Activated T-helper 1 cell treated with anti-CD3 and anti-CD28 coated beads, Interleukin-2, amount 50 U/mL, for 16 hours (primary cell): Measurements from ENCODE around the gene RFX2.
A peak's percentile ranks its signal among the peaks of the same experiment; 100 is the strongest.

ENCODE experiments used
- DNase-seq, 2 donors: peaks; one replicate each; pipeline ENCODE4 v3.0.0-alpha.2; 2020; ENCODE audit warnings: low read depth in 1 of 2, low spot score in 1 of 2

The RFX2 gene

DNA sequence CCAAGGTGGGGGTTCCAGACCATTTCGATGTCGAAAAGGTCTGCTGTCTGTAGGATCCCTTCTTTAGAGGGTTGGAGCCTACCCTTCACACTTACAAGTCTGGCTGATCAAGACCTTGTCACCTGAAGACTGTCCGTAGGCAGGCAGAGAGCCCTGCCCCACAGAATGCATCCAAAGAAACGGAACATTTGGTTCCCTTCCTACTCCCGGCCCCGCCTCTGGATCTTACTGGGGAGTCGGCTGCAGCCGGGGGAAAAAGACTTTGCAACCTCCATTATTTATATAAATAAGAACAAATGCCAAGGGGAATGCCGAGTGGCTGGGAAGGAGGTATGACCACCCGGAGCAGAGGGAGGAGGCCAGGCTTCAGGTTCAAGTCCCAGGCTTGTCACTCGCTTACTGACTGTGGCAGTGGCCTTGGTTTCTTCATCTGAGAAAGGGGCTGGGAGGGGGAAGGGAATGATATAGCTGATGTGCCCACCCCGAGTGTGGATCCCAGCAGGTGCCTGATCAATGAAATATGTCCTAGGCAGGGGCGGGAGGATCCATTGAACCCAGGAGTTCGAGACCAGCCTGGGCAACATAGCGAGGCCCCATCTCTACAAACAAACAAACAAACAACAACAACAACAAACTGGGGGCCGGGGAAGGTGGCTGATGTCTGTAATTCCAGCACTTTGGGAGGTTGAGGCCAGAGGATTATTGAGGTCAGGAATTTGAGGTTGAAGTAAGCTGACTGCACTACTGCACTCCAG is 48.7 kb downstream of the RFX2 start:
- no peak for DNase-seq

DNA sequence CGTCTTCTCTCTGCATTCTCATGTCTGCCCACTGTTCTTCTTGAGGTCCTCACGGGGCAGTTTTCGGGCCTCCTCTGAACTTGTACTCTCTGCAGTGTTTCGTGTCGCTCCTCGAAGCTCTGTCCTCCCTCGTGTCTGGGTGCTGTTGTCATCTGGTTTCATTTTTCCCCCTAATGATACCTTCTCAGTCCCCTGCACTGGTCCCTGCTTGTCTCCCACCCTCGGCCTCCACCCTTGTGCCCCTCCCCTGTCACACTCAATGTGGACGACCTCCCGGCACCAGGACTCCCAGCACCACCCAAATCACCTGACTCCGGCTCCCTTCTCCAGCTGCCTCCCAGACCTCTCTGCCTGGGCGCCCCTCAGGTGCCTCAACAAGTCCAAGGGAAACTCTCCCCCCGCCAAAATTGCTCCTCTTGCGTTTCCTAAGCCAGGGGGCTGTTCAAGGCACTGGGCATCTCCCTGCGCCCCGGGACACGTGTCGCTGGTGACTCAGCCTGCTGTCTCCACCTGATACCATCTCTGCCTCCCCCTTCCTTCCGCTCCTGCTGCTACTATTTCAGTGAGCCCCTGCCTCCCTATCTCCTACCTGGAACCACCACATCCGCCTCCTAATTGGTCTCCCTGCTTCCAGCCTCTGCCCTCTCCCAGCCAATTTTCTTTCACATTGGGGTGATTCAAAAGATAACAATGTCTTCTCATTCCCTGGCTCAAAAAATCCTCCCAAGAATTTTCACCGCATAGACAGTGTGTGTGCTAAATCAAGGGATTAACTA is 49.5 kb downstream of the RFX2 start:
- peak in 1 of 2 donors; percentile 17 for DNase-seq

- no peak for DNase-seq
These were observed 50.2 kb downstream of the RFX2 start for GRCh38 chr19:6059988-6060599.

DNA sequence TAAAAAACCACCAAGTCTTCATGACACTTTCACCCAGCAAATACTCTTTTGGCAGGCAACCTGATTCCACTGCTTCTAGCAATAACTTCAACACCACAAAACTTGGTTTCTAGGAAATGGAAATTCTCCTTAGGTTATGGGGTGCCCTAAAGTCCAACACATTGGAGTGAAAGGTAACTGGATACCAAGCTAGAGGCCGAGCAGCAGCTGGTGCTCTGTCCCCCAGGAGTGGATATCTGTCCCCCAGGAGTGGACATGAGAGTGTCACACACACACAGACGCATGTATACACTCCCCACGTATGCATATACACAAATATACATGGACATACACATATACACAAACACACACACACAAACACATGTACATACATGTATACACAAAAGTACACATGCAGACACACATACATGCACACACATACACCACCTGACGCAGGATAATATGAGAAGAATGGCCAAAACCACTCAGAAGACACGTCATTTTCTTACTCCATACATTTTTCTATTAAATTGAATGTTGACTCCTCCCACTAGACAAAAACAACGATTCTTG is 50.8 kb downstream of the RFX2 start:
- DNase-seq: no peak

DNA sequence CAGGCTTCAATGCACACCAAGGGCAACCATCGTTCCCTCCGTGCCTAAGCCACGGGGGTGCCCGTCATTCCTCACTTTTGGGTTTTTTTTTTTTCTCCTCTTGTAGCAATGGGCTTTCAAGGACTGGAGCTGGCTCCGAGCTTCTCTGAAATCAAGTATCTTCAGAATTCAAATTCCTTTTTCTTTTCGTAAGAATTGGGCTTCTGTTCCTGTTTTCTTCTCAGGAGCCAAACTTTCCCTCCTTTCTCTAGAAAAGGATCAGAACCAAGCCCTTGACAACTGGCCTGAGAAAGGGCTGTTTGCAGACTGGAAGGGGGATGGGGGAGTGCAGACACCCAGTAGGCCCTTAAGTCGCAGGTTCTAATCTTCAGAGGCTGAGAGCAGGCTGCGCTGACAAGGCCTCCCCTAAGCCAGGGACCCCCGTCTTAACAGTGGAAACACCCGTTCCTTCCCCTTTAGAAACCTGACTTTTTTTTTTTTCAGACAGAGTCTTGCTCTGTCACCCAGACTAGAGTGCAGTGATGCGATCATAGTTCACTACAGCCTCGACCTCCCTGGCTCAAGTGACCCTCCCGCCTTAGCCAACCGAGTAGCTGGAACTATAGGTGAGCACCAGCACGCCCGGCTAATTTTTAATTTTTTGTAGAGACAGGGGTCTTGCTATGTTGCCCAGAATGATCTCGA is 51.6 kb downstream of the RFX2 start:
- no peak for DNase-seq

- DNase-seq: no peak
These were observed 52.4 kb downstream of the RFX2 start for GRCh38 chr19:6057651-6058517.

GRCh38 chr19:6056801-6057650 is 53.3 kb downstream of the RFX2 start:
- DNase-seq: no peak

- DNase-seq: no peak
These were observed 54.0 kb downstream of the RFX2 start for GRCh38 chr19:6056282-6056741.

DNA sequence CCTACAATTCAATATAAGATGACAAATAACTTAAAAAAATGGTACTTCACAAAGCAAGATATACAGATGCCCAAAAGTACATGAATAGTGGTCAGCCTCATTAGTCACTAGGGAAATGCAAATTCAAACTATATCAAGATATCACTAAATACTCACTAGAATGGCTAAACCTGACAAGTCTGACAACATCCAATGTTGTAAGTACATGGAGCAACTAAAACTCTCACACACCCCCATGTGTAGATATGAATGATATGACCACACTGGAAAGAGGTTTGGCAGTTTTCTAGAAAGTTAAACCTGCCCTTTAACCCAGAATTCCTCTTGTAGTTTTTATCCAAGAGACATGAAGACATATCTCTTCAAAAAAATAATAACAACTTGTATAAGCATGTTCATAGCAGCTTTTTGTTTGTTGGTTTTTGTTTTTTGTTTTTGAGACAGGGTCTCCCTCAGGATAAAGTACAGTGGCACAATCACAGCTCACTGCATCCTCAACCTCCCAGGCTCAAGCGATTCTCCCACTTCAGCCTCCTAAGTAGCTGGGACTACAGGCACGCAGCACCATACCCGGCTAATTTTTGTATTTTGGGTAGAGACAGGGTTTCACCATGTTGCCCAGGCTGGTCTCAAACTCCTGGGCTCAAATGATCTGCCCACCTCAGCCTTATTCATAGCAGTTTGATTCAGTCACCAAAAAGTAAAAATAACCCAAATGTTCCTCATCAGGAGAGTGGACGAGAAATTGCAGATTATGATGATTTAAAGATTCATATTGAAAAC is 55.1 kb downstream of the RFX2 start:
- no peak for DNase-seq

DNA sequence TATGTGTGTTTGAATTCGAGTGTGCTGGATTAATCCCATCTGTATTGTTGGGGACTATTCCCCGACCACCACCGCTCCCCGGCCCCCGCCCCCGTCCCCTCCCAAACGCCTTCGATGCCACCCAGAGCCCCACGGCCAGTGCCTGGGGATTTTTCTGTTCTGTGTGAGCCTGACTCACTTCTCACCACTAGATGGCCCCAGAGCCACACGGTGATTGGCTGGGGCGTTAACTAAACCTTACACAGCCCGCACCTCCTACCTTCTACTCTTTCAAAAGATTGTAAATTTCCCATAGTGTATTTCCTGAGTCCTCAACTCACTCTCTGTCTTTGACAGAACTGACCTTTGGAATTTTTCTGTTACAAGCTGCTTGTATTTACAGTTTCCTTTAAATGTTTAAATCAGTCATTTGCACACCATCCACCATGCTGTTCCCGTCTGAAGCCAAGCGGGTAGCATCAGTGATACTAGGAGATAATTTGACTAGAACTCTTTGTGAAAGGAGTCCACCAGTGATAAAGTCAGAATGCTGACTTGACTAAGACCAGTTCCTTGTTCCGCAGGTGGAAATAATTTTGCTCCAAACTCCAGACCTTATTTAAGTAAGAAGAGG is 61.4 kb downstream of the RFX2 start:
- peak; percentile 53 to 62 for DNase-seq

DNA sequence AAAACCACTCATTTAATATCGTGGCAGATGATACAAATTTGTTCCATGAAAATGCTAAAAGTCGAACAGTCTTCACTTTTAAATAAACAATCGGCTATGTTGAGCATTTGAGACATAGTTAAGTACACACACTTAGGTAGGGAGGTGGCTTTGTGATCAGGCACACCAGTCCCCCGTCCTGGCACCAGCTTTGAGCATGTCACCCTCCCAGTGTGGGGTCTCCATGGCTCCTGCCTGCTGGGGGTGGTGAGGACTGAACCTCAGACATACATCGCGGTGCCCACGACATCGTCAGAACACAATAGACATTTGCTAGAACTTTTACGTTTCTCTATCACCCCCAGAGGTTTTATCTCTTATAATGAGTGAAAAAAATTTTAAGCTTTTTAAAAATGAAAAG is 62.0 kb downstream of the RFX2 start:
- DNase-seq: no peak

- no peak for DNase-seq
These were observed 62.5 kb downstream of the RFX2 start for GRCh38 chr19:6047741-6048251.

DNA sequence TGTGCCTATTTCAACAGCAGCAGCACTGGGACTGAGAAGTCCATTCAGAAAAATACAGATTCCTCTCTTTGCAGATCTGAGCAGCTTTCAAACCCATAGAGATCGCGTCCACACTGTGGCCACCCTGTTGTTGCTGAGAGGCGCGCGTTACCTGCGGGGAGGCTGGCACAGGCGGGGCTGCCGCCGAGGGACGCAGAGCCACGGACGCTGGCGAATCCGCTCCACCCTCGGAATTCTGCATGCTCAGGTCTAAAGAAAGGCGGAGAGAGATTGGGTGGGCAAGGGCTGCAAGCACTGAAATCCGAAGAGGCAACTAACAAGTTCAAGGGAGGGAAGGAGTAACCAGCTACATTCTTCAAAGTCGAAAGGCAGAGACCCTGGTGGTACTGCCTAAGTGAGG is 63.0 kb downstream of the RFX2 start:
- DNase-seq: no peak

- no peak for DNase-seq
These were observed 65.2 kb downstream of the RFX2 start for GRCh38 chr19:6045108-6045507.

- DNase-seq: no peak
These were observed 66.1 kb downstream of the RFX2 start for GRCh38 chr19:6044056-6044805.

DNA sequence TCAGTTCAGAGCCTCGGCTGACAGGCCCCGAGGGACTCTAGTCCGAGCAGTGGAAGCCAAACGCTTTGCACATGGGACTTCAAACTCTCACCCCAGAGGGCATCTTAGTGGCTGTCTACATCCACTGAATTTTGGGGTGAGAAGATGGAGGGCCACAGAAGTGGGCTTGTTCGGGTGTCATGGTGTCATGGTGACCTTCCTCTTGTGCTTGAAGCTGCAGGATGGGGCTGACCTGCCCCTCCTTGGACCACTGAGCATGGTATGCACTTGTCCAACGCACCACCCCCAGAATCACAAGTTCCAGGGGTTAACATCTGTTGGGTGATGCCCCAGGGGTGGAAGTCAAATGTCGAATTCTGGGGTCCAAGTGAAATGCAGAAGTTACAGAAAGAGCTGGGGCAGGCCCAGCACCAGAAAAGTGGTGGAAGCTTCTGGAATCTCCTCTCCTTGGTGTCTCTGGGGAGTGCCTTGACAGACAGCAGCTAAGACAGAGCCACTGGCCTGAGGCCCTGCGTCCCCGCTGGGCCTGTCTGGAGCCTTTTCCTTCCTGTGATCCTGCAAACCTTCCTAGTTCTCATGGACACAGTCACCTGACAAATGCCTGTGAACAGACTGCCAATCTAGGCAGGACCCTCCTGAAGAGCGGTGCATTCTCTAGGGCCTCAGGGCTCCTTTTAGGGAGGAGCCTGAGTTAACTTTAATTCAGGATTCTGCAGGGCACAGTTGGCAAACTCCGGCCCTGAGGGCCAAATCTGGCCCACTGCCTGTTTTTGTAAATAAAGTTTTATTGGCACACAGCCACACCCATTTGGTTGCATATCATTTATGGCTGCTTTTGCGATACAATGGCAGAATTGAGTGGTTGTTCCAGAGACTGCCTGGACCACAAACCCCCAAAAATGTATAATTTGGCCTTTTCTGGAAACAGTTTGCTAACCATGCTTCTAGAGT is 67.2 kb downstream of the RFX2 start:
- DNase-seq: no peak
